Endometrium (tissue), 2 donors: ENCODE measurements around the gene APAF1.
"Not testable (repeated sequence)": the region's sequence is repeated elsewhere in the genome, so short reads cannot be mapped to it uniquely, and the experiment has no call there.

Experiments
- FAIRE-seq: peaks from 2 replicates; lab custom pipeline; 2012; peaks lifted over from hg19 to GRCh38; lab: Jason Lieb, UNC
- donor health status: control.
- donor health status: control.

APAF1 gene

GRCh38 chr12:98727196-98727595 lies 82.1 kb downstream of the APAF1 start:
- no peak for FAIRE-seq

- FAIRE-seq: no peak
Observed at GRCh38 chr12:98730412-98730811, 85.3 kb downstream of the APAF1 start.

GRCh38 chr12:98733667-98734350 lies 88.7 kb downstream of the APAF1 start:
- no peak for FAIRE-seq

GRCh38 chr12:98735821-98736220 lies 90.7 kb downstream of the APAF1 start:
- no peak for FAIRE-seq

GRCh38 chr12:98736352-98737321 lies 91.5 kb downstream of the APAF1 start:
- no peak for FAIRE-seq

GRCh38 chr12:98737322-98737712 lies 92.2 kb downstream of the APAF1 start:
- no peak for FAIRE-seq

GRCh38 chr12:98738002-98738401 lies 92.9 kb downstream of the APAF1 start:
- FAIRE-seq: no peak

- no peak for FAIRE-seq
Observed at GRCh38 chr12:98738539-98738938, 93.4 kb downstream of the APAF1 start.

GRCh38 chr12:98740751-98741150 lies 95.7 kb downstream of the APAF1 start:
- FAIRE-seq: no peak

- no peak for FAIRE-seq
Observed at GRCh38 chr12:98741196-98741555, 96.1 kb downstream of the APAF1 start.

GRCh38 chr12:98741556-98742265 lies 96.6 kb downstream of the APAF1 start:
- FAIRE-seq: no peak

- no peak for FAIRE-seq
Observed at GRCh38 chr12:98743362-98743953, 98.4 kb downstream of the APAF1 start.

- FAIRE-seq: no peak
Observed at GRCh38 chr12:98744680-98745079, 99.6 kb downstream of the APAF1 start.

GRCh38 chr12:98745578-98746391 lies 100.7 kb downstream of the APAF1 start:
- FAIRE-seq: no peak

GRCh38 chr12:98748463-98748862 lies 103.4 kb downstream of the APAF1 start:
- no peak for FAIRE-seq

GRCh38 chr12:98750511-98750910 lies 105.4 kb downstream of the APAF1 start:
- FAIRE-seq: peak; percentile 80

GRCh38 chr12:98751580-98752115 lies 106.6 kb downstream of the APAF1 start:
- FAIRE-seq: no peak

- FAIRE-seq: no peak
Observed at GRCh38 chr12:98752726-98753125, 107.6 kb downstream of the APAF1 start.

GRCh38 chr12:98754095-98754494 lies 109.0 kb downstream of the APAF1 start:
- FAIRE-seq: no peak

- FAIRE-seq: not testable (repeated sequence)
Observed at GRCh38 chr12:98755855-98756254, 110.8 kb downstream of the APAF1 start.

- no peak for FAIRE-seq
Observed at GRCh38 chr12:98757455-98757854, 112.4 kb downstream of the APAF1 start.
